GM18526 (cell line): ENCODE measurements around the gene MRPL52.

Source experiments
- POLR2A ChIP-seq: IDR thresholded peaks from 3 replicates; pipeline ENCODE4 v1.6.1; 2011; ENCODE audit not compliant: insufficient read length; ENCODE audit errors: extremely low read depth

Gene MRPL52

DNA sequence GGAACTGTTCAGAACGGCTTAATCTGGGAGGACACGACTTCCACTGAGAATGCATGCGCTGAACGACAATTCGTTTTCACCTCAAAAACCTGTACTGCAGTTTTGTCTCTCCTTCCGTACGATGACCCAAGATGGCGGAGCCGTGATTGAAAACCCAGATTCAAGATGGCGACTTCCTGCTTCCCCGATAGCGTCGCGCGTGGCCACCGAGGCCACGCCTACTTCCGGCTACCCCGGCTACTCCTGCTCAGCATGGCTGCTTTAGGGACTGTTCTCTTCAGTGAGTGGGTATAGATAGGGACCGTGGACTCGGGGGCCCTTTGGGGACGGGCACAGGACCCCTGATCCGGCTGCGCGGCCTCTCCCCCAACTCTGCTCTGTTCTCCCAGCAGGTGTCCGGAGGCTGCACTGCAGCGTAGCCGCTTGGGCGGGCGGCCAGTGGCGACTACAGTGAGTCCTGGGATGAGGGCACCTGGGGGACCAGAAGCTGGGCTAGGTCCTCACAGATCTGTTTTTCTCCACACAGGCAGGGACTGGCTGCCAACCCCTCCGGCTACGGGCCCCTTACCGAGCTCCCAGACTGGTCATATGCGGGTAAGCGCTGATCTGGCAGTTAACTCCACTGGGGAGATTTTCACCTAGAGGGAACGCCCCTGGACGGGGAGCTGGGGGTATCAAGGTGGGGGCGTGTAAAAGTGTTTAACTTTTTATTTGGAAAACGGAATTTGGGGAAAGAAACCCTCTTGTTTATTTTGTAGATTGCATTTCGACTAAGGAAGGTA is at the start of gene MRPL52:
Gene MRPL52 (plus strand): TSS at position 227 of the 782 bp plus-strand sequence. CDS start 26 bp downstream, at position 253.
- TF ChIP-seq POLR2A, result peak; percentile 68

DNA sequence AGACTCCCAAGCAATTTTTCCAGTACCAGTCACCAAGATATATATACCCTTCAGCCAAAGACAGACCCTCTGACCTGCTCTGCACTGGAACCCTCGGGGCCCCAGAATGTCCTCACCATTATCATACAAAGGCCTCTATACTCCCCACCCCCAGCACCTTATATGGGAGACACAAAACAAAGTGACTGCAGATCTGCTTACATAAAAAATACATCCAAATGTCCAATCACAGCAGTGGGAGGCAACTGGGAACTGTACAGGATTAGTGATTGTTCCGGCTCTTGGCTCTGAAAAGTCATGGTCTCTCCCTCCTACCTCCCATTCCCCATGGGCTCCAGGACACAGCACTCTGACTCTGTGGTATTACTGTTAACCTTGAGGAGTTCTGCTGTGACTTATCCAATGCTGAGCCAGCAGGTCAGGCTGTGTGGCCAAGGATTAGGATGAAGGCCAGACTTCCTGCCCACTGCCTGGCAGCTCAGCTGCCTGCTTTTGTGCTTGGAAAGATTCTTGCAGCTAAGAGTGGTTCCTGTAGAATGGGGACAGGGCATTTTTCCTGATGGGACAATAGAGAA is 49.5 kb upstream of the MRPL52 start:
- TF ChIP-seq POLR2A, result no peak

DNA sequence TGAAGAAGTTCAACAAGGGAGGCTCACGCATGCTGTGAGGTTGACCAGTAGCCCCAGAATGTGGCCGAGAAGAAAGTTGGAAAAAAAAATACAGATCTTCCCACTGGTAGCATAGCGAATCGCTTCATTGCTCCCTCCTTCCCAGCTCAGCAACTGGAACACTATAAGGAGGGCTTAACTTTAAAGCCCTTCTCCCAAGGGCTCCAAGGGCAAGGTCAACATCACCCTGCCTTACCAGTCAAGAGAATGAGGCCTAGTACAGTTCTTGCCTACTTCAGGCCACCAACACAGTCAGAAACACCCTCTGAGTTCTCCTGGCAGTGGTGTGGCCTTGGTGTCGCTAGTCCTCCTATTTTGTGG is 48.8 kb upstream of the MRPL52 start:
- TF ChIP-seq POLR2A, result no peak

DNA sequence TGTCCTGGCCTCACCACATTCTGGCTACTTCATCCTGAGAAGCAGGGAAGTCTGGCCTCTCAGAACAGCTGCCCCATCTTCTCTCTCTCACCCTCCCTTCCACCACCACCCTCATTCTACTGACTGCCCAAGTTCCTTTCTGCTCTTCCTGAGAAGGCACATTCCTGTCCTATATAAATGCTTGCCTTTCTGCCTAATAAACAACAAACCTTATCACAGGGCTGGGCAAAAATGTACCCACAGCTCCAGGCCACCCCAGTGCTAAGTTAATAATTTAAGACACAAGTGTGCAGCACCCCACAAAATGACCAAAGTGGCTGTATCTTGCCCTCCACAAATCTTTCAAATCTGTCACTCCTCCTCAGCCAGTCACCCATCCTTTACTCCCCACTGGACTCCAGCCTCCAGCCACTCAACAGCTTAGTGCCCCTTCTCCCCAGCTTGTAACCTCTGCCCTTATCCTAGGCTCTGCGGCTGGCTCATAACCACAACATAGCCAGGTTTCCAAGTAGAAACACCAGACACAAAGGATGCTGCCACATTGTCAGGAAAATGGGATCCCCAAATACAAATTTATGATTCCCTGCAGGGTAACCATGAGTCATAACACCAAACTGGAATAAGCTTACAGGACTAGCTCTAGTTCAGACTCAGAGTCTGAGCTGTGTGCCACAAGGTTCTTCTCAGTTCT is 48.2 kb upstream of the MRPL52 start:
- TF ChIP-seq POLR2A, result no peak

DNA sequence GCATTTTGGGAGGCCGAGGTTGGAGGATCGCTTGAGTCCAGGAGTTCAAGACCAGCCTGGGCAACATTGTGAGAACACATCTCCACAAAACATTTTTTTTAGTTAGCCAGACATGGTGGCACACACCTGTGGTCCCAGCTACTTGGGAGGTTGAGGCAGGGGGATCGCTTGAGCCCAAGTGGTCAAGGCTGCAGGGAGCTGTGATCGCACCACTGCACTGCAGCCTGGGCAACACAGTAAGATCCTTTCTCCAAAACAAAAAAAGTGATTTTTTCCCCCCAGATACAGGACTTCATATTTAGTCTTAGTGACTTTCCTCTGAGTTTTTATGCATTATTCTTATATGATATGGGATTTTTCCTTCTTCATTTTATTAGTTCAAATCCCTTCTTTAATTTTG is 43.0 kb upstream of the MRPL52 start:
- no peak for TF ChIP-seq POLR2A

DNA sequence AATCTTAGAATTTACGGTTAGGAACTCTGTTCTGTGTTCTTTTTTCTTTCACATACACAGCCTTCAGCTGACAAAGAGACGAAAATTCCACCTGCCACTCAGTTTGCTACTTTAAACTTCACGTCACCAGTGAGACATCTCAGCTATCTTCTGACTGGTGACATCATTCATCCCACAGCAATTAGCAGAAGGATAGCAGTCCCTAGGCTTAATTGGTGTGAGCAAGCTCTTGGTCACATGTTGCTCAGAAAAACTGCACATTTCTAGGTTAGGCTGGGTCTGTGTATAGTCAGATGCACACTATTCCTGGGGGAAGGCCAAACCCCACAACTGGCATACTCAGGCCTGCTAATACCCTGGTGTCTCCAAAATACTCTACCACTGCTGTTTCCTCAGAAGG is 38.4 kb upstream of the MRPL52 start:
- no peak for TF ChIP-seq POLR2A

DNA sequence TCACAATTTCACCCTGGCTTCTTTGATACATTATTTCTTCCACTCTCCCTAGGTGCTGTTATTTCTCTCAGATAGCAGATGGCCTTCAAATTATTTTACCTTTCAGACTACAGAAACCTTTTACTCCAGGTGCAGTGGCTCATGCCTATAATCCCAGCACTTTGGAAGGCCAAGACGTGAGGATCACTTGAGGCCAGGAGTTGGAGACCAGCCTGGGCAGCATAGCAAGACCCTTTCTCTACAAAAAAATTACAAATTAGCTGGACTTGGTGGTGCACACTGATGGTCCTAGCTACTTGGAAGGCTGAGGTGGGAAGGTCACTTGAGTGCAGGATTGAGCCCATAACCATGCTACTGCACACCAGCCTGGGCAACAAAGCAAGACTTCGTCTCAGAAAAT is 37.5 kb upstream of the MRPL52 start:
- TF ChIP-seq POLR2A, result no peak

DNA sequence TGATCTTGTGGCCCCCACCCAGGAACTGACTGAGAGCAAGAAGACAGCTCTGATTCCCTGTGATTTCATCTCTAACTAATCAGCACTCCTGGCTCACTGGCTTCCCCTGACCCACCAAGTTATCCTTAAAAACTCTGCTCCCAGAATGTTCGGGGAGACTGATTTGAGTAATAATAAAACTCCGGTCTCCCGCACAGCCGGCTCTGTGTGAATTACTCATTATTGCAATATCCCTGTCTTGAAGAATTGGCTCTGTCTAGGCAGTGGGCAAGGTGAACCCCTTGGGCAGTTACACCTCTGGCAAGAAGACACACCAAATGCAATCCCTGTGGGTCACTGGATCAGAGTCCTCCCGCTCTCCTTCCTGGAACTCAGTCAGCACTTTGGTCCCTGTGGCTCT is 35.7 kb upstream of the MRPL52 start:
- no peak for TF ChIP-seq POLR2A

DNA sequence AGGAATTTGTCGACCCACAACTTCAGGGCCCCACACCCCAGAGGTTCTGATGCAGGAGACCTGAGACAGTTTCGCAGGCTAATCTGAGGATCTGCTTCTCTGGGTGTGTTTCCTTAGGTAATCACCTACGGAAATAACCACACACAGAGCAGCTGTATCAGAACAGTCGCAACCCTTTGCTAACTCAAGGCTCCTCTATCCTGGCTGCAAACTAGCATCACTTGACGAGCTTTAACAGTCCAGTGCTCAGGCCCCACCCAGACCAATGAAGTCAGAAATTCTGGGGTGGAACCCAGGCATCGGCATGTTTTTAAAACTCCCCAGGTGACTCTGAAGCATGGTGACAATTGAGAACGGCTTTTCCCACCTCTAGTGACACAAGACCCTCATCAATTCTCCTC is 35.1 kb upstream of the MRPL52 start:
- TF ChIP-seq POLR2A, result no peak

DNA sequence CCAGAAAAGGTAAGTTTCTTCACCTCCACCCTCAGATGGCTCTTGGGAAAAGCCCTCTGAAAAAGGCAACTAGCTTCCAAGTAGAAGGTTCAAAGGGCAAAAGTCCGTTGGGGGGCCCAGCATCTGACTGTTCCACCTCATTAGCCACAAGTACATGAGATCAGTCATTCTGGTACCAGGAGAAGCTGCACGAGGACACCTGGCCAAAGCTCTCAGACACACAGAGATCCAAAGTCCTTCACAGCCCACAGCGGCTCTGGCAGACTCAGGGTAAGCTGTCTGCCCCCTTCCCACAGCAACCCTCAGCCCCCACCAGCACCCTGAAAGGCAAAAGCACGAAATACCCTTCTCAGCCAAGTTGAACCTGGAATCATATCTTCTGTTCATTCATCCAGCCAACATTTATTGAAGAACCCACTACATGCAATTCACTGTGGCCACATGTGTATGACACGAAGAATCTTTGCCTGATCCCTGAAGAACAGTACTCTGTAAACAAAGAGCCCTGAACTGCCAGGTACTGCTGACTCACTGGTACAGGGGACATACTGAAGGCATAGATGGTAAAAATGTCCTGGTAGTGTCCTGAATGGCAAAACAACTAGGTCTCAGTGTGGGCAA is 33.5 kb upstream of the MRPL52 start:
- no peak for TF ChIP-seq POLR2A

DNA sequence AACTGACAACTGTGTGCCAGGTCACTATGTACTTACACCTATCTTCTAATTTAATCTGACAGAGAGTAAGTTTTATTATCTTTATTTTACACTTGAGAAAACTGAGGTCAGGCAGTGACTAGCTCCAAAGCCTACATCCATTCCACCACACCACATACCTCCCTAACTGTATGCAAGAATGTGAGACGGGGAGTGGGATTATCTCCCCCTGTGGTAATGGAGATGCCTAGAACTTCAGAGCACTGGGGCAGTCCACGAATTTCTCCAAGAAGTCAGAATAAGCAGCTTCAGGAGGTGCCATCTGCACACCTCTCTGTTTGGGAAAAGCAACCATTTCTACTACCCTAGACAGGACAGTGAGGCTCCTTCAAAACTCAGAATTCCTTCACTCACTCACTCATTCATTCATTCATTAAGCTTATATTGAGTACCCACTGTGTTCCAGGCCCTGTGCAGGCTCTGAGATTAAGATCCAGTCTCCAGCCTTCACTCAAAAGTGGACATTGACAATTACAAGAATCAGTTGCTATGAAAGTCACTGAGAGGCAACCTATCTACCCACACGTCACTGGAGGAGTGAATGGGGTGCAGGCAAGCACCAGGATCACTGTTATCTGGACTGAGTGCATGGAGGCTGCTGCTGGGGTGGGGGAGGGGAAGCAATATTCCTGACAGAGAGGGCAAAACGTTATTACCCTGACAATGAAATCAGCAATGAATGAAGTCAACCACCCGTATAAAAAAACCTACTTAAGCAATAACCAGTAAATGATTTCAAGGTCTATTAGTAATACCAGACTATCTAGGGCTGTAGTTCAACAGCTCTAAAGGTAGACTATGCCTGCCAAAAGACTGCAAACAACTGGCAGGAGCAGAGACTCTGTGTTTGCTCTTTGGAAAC is 32.4 kb upstream of the MRPL52 start:
- no peak for TF ChIP-seq POLR2A

DNA sequence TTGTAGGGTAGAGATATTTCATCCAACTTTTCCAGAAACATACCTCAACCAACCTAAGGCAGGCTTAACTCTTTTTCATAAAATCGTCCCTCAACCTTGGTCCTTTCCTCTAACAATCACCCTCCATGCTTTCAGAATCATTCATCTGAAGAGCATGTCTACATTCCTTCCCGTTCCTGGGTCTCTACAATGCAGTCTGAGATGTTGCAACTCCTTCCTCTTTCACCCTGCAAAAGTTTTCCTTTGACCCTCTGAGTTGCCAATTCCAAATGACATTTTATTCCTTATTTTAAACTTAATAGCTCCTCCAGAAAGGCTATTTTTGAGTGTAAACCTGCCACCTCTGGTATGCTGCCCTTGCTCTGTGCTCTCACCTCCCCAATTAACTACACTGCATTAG is 31.2 kb upstream of the MRPL52 start:
- TF ChIP-seq POLR2A, result no peak

DNA sequence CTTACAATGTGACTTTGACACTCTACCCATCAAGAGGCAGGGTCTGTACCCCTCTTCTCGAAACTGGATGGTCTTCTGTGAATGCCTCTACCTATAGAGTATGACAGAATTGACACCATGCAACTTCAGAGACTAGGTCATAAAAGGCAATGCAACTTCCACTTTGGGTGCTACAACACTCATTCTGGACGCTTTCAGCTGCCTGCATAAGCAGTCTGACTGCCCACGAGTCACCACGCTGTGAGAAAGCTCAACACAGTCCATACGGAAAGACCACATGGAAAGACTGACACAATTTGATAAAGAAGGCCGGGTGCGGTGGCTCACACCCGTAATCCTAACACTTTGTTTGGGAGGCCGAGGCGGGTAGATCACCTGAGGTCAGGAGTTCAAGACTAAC is 29.3 kb upstream of the MRPL52 start:
- TF ChIP-seq POLR2A, result no peak

DNA sequence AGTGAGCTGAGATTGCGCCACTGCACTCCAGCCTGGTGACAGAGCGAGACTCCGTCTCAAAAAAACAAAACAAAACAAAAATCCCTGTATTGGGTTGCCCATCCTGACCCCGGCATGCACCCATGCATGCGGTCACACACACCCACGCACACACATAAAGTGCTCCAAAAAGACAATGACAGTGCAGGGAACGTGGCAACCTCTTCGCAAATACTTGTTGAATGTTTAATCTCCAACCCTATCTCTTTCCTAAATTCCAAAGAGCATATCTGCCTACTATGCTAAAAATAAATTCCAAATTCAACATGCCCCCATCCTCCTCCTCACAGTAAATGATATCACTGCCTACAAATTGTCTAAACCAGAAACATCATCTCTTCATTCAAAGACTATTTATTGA is 28.0 kb upstream of the MRPL52 start:
- no peak for TF ChIP-seq POLR2A
